NCI-H1092 (cell line): ENCODE results near the gene AIMP1.

Source experiments
- DNase-seq: peaks from one replicate; lab custom pipeline; 2025; lab: John Stamatoyannopoulos, UW

The AIMP1 gene

GRCh38 chr4:106315968-106316772, at the start of gene AIMP1, which contains the start of gene TBCK:
Gene AIMP1 (plus strand): TSS chr4:106316550. CDS start chr4:106325010, 8,460 bp downstream.
Gene TBCK (minus strand): TSS chr4:106316209. CDS start chr4:106308960, 7,249 bp downstream.
- peak; percentile 85 for DNase-seq

GRCh38 chr4:106268786-106269185, 47.6 kb upstream of the AIMP1 start:
- DNase-seq, result no peak

GRCh38 chr4:106269711-106270110, 46.6 kb upstream of the AIMP1 start:
- DNase-seq, result no peak

- DNase-seq, result no peak
Measured at GRCh38 chr4:106270736-106271135, 45.6 kb upstream of the AIMP1 start.

DNA sequence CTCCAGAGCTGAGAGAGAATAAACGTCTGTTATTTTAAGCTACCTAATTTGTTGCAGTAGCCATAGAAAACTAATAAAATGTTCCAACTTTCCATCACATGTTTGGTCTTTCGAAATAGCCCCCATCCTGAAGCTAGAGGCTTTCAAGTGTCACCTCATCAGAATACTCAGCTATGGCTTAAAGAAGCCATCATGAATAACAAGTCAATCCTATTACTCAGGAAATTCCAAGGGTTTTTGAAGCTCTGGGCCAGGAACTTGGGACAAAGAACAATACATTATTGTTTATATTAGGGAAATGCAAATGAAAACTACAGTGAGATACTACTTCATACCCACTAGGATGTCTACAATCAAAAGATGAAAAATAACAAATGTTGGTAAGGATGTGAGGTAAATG, 42.5 kb upstream of the AIMP1 start:
- no peak for DNase-seq

DNA sequence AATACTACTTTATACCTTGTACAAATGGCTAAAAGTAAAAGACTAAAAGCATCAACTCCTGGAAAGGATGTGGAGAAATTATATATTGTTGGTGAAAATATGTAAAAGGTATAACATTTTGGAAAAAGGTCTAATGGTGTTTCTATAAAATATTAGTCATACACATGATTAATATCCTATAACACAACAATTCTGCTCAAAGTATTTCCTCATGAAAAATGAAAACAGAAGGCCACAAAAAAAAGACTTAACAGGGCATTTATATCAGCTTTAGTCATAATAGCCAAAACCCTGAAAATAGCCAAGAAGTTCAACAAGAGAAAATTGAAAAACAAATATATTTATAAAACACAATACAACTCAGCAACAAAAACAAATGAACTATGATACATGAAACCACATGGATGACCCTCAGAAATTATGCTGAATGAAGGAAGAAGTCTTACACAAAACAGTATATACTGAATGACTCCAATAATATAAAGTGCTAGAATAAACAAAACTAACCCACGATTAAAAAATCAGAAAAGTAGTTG, 39.1 kb upstream of the AIMP1 start:
- no peak for DNase-seq

- no peak for DNase-seq
Measured at GRCh38 chr4:106284227-106284626, 32.1 kb upstream of the AIMP1 start.

DNA sequence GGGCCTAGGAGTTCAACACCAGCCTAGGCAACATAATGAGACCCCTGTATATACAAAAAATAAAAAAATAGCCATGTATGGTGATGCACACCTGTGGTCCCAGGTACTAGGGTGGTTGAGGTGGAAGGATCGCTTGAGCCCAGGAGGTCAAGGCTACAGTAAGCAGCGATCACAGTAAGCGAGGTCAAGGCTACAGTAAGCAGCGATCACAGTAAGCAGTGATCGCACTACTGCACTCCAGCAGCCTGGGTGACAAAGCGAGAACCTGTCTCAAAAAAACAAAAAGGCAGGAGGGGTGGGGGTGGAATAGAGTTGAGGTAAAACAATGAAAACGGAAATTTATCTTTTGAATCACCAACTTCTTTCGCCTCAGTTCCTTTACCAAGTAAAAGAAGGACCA, 29.7 kb upstream of the AIMP1 start:
- no peak for DNase-seq

DNA sequence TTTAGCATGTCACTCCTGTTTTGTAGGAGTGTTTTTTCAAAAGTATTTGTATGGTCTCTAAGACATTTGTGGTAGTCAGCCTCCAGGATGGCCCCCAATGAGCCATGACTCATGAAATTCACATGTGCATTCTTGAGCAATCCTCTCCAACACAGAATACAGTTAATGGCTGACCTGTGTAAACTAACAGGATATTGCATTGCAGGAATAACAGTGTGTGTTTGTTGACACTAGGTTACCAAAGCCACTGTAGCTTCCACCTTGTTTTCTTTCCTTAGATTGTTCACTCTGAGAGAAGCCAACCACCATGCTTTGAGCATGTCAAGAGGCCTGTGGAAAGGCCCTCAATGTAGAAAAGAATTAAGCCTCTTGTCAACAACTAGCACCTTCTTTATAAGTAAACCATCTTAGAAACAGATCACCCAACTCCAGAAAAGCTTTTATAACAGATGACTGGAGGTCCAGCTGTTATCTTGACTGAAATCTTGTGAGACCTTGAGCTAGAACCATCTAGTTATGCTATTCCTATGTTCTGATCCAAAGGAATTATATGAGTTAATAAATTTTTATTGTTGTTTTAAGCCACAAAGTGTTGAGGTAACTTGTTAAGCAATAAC, 28.9 kb upstream of the AIMP1 start:
- no peak for DNase-seq

DNA sequence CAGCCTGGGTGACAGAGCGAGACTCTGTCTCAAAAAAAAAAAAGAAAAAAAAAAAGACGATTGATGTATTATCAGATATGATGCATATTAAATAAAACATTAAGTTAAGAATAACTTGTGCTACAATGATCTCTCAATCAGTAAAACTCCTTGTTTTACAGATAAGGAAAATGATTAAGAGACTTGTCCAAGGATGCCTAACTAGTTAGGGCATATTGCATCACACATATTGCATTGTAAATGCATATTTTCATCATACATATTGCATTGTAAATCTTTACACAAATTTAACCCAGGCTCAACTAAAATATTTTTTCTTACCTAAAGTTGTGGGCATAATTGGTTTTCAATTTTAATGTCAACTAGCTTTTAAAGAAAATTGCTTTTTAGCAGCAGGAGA, 26.6 kb upstream of the AIMP1 start:
- DNase-seq, result no peak

- no peak for DNase-seq
Measured at GRCh38 chr4:106291678-106292077, 24.7 kb upstream of the AIMP1 start.

- no peak for DNase-seq
Measured at GRCh38 chr4:106294062-106294461, 22.3 kb upstream of the AIMP1 start.

- no peak for DNase-seq
Measured at GRCh38 chr4:106297245-106298035, 18.9 kb upstream of the AIMP1 start.

- DNase-seq, result no peak
Measured at GRCh38 chr4:106299977-106300376, 16.4 kb upstream of the AIMP1 start.

GRCh38 chr4:106301393-106302061, 14.8 kb upstream of the AIMP1 start:
- no peak for DNase-seq

DNA sequence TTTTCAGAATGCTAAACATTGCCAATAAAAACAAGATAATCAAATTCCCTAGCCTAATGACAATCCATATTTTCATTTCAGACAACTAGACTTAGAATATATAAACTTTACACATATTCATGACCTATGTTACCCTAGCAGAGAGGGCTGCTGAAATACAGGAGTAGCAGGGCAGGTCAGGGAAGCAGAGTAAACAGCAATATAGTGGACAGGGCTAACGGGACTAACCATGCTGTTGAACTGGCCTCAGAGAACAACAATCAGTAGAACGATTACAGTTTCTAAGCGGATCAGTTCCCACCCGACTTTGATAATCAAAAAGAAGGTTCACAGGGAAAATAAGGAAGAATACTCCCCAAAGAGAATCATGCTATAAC, 14.3 kb upstream of the AIMP1 start:
- no peak for DNase-seq

GRCh38 chr4:106303548-106304281, 12.6 kb upstream of the AIMP1 start:
- DNase-seq, result no peak

DNA sequence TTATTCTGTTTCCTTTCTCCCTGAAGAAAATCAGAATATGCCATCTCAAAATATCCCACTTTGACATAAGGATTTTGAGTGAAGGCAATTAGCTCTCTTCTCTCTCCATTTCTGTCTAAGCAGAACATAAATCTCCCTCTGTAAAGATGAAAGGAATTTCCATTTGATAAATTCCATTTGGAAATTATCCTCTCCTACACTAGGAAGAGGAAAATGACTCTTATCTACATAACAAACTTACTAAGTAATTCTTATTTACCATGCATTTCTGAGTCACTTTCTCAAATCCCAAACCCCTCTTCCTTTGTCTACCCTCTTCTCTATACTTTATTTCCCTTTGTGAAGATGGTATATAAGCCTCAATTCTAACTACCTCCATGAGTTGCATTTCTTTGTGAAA, 11.7 kb upstream of the AIMP1 start:
- DNase-seq, result no peak

- DNase-seq, result no peak
Measured at GRCh38 chr4:106305435-106306055, 10.8 kb upstream of the AIMP1 start.

- DNase-seq, result no peak
Measured at GRCh38 chr4:106306561-106306960, 9.8 kb upstream of the AIMP1 start.

DNA sequence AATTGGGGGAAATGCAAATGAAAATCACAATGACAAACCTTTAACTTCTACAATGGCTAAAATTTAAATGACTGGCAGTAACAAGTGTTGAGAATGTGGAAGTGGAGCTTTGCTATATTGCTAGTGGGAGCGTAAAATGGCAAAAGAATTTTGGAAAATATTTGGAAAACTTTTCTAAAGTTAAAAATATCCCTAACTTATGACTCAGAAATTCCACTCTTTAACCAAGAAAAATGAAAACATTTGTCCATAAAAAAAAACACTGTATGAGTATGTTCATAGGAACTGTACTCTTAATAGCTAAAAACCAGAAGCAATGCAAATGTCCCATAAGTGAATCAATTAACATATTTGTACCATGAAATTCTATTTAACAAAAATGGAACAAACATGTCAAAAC, 4.0 kb upstream of the AIMP1 start:
- no peak for DNase-seq
